GM12878 (cell line): ENCODE measurements around the gene SLC25A27. TPM values are rescaled to one million over a fixed set of nuclear protein-coding genes. Genes with fewer than 3 reads are reported as not detected.

Experiments
- ATAC-seq: fragments of 200-7000 bp; cut with Tn5 transposase; 3 replicates; pipeline ENCODE4 v1.9.1; 2020; ENCODE audit warnings: mild to moderate bottlenecking, moderate library complexity
- BruUV-seq: library from RNA; stranded (reverse); fragments of 400-500 nt; replicated peaks from 2 replicates; lab custom pipeline; 2021; lab: Mats Ljungman, UMichigan
- CTCF ChIA-PET: fragments of 300-600 bp; sonication (Branson Sonifier 250); formaldehyde crosslinking; extraction: SDS; loops from one replicate; lab custom pipeline; 2021; ENCODE audit warnings: inconsistent platforms; lab: Yijun Ruan, JAX
- POLR2A ChIA-PET: fragments of 350-600 bp; formaldehyde crosslinking; extraction: SDS; loops from one replicate; lab custom pipeline; 2021; ENCODE audit warnings: inconsistent platforms; lab: Charles Lee
- RAD21 ChIA-PET: fragments of 300-600 bp; sonication (Branson Sonifier 250); formaldehyde crosslinking; loops from one replicate; lab custom pipeline; 2023; ENCODE audit warnings: antibody characterized with exemption; ENCODE audit not compliant: unreplicated experiment; lab: Charles Lee
- SMC1A ChIA-PET: fragments of 300-600 bp; sonication (Branson Sonifier 250); formaldehyde crosslinking; loops from one replicate; lab custom pipeline; 2023; ENCODE audit not compliant: unreplicated experiment, uncharacterized antibody; lab: Charles Lee
- DNase-seq: peaks from one replicate; pipeline ENCODE4 v3.0.0-alpha.2; 2011; ENCODE audit warnings: low read depth, low spot score
- FAIRE-seq: peaks from 3 replicates; lab custom pipeline; 2011; peaks lifted over from hg19 to GRCh38; lab: Jason Lieb, UNC
- H2AFZ ChIP-seq: 2 replicates; pipeline ENCODE4 v1.6.0; 2011; ENCODE audit warnings: low read depth, low read length, control low read depth; ENCODE audit not compliant: control insufficient read depth
- H3K27ac ChIP-seq: 2 replicates; pipeline ENCODE4 v1.5.1; 2011; ENCODE audit warnings: control low read depth; ENCODE audit not compliant: control insufficient read depth, insufficient read depth
- H3K27me3 ChIP-seq, 2 experiments: replicated peaks in 1 of 2; 2 replicates each; pipeline versions ENCODE4 v1.6.0 to v1.6.1; 2011; ENCODE audit warnings: low read length in 1 of 2; ENCODE audit not compliant: control insufficient read depth in 2 of 2, insufficient read depth in 2 of 2
- H3K36me3 ChIP-seq, 2 experiments: 2 replicates each; pipeline ENCODE4 v1.5.1; 2011; ENCODE audit warnings: low read length in 1 of 2; ENCODE audit not compliant: control insufficient read depth in 2 of 2, insufficient read depth in 2 of 2
- H3K4me1 ChIP-seq: 2 replicates; pipeline ENCODE4 v1.6.1; 2011; ENCODE audit warnings: mild to moderate bottlenecking, low read length, moderate library complexity, mixed read lengths; ENCODE audit not compliant: control insufficient read depth, insufficient read depth
- H3K4me2 ChIP-seq: 2 replicates; pipeline ENCODE4 v1.6.0; 2011; ENCODE audit warnings: control low read depth; ENCODE audit not compliant: control insufficient read depth, insufficient read depth
- H3K4me3 ChIP-seq: fragments of 200-600 bp; sonication (generic); 2 replicates; pipeline ENCODE4 v1.5.1; 2016
- H3K79me2 ChIP-seq: 2 replicates; pipeline ENCODE4 v1.6.0; 2011; ENCODE audit warnings: low read length; ENCODE audit not compliant: control insufficient read depth, insufficient read depth
- H3K9ac ChIP-seq: 2 replicates; pipeline ENCODE4 v1.8.0; 2011; ENCODE audit warnings: low read length, control low read depth, mixed read lengths; ENCODE audit not compliant: control insufficient read depth, insufficient read depth
- H3K9me3 ChIP-seq: replicated peaks from 3 replicates; pipeline ENCODE4 v1.5.1; 2011; ENCODE audit warnings: mild to moderate bottlenecking, low read length; ENCODE audit not compliant: control insufficient read depth, insufficient read depth
- H4K20me1 ChIP-seq: 2 replicates; pipeline ENCODE4 v1.6.0; 2011; ENCODE audit not compliant: control insufficient read depth, insufficient read depth
- E4F1 ChIP-seq: fragments of 450-650 bp; IDR thresholded peaks from 2 replicates; pipeline ENCODE4 v1.6.1; 2018; ENCODE audit warnings: borderline replicate concordance, mild to moderate bottlenecking; ENCODE audit not compliant: partially characterized antibody
- EED ChIP-seq: sonication (generic); IDR thresholded peaks from 2 replicates; pipeline ENCODE4 v1.6.1; 2016; ENCODE audit warnings: antibody characterized with exemption, low read depth
- EZH2 ChIP-seq: IDR thresholded peaks from 2 replicates; pipeline ENCODE4 v1.6.1; 2012; ENCODE audit warnings: low read depth, mild to moderate bottlenecking, control low read depth, inconsistent platforms, low read length, borderline replicate concordance; ENCODE audit not compliant: control insufficient read depth
- GABPA ChIP-seq: IDR thresholded peaks from 2 replicates; pipeline ENCODE4 v1.6.1; 2014; ENCODE audit warnings: antibody characterized with exemption, low read depth, mild to moderate bottlenecking, inconsistent platforms
- HSF1 ChIP-seq: fragments of 150-350 bp; IDR thresholded peaks from 2 replicates; pipeline ENCODE4 v1.6.1; 2014; ENCODE audit warnings: mild to moderate bottlenecking, low read depth, low read length
- RUNX3 ChIP-seq: IDR thresholded peaks from 2 replicates; pipeline ENCODE4 v1.6.1; 2012; ENCODE audit warnings: low read length, inconsistent platforms
- SIN3A ChIP-seq: IDR thresholded peaks from 2 replicates; pipeline ENCODE4 v1.6.1; 2012; ENCODE audit warnings: low read depth, low read length, improper control_type of control experiment
- WGBS: methylation state at CpG from one replicate; pipeline ENCODE4 v1.1.6; 2016; ENCODE audit warnings: low lambda C conversion rate; ENCODE audit not compliant: insufficient replicate concordance, insufficient coverage; ENCODE audit errors: missing lambda C conversion rate; 5-methylcytosine and 5-hydroxymethylcytosine counted together
- in situ Hi-C: fragments of 300-500 bp; cut with MboI; formaldehyde crosslinking; loops from 9 replicates; pipeline ENCODE4 v1.14.3; 2018; ENCODE audit warnings: mixed read lengths
- intact Hi-C: fragments of 100-400 bp; cut with micrococcal nuclease; formaldehyde crosslinking; loops from one replicate; pipeline ENCODE4 v1.14.2; 2022; ENCODE audit not compliant: unreplicated experiment
- polyA plus RNA-seq, 11 experiments: library from polyadenylated mRNA; depleted of rRNA in 4 of 11; unstranded in 6 of 11; stranded (reverse) in 5 of 11; fragments of >200 nt; fragmentation: Nextera tagmentation in 4 of 11; fragmentation: Illumina TruSeq in 1 of 11; extraction: Ambion mirVana in 4 of 11; extraction: Trizol in 1 of 11; gene quantifications; 1 replicate in 1 of 11; 2 replicates in 10 of 11; pipeline versions ENCODE4 v1.2.1 to v1.2.3, GENCODE V29; 2011 to 2016; ENCODE audit warnings: inconsistent platforms in 2 of 11, missing spikeins in 2 of 11, low read depth in 1 of 11
- total RNA-seq, 4 experiments: library from RNA; depleted of rRNA in 3 of 4; stranded (reverse); fragments of >200 nt in 3 of 4; fragmentation: Illumina TruSeq in 1 of 4; extraction: Trizol in 1 of 4; gene quantifications; 2 replicates each; pipeline versions ENCODE4 v1.2.1 to v1.2.3, GENCODE V29; 2013 to 2021

The SLC25A27 gene
- total and polyA plus RNA-seq, 10 of the 15 experiments (the other 5 are each of a cell fraction or from before 2014, with no cell fraction given), result not detected

GRCh38 chr6:46688966-46689335 lies 36.2 kb downstream of the SLC25A27 start:
- Histone ChIP-seq H2AFZ (no peak overlapping the region), H3K27ac (no peak overlapping the region), H3K4me2 (no peak overlapping the region), H4K20me1 (no peaks in the 10 kb centered on the region), H3K36me3 (no peaks in the 10 kb centered on the region)
- in situ Hi-C loops, result no loop called here
- SMC1A ChIA-PET, result no interaction called here
- 78% methylated on average over 12 of the region's 13 CpGs for WGBS
- CTCF ChIA-PET, result no interaction called here
- POLR2A ChIA-PET, result no interaction called here
- FAIRE-seq, result no peak
- TF ChIP-seq EZH2 (no peak), RUNX3 (no peak), E4F1 (no peak), GABPA (no peak), EED (no peak), SIN3A (no peak), HSF1 (no peak)
- TF ChIP-seq, all 136 proteins: peak for 0
- intact Hi-C loops, result no loop called here
- H3K27me3 ChIP-seq, result no peaks in the 10 kb centered on the region; a peak in 1 of 4 replicates
- no peaks in the 10 kb centered on the region for H3K9me3 ChIP-seq
- no peak overlapping the region for H3K9ac ChIP-seq
- no peaks in the 10 kb centered on the region for H3K79me2 ChIP-seq
- ATAC-seq (no peak), DNase-seq (no peak)
- no peak overlapping the region for H3K4me3 ChIP-seq
- RAD21 ChIA-PET, result no interaction called here
- no TSS peak for BruUV-seq
- no peaks in the 10 kb centered on the region for H3K4me1 ChIP-seq
